Hematopoietic multipotent progenitor cell treated with erythropoietin and hydrocortisone succinate and interleukin-3 and kit ligand, for 15 days (in vitro differentiated cells): Measurements from ENCODE around the gene PTPRM.

Experiments
- DNase-seq: peaks from one replicate; pipeline ENCODE4 v3.0.0-alpha.2; 2015; ENCODE audit warnings: low spot score

The PTPRM gene

GRCh38 chr18:8004792-8005191 lies 437.7 kb downstream of the PTPRM start:
- DNase-seq, result no peak

DNA sequence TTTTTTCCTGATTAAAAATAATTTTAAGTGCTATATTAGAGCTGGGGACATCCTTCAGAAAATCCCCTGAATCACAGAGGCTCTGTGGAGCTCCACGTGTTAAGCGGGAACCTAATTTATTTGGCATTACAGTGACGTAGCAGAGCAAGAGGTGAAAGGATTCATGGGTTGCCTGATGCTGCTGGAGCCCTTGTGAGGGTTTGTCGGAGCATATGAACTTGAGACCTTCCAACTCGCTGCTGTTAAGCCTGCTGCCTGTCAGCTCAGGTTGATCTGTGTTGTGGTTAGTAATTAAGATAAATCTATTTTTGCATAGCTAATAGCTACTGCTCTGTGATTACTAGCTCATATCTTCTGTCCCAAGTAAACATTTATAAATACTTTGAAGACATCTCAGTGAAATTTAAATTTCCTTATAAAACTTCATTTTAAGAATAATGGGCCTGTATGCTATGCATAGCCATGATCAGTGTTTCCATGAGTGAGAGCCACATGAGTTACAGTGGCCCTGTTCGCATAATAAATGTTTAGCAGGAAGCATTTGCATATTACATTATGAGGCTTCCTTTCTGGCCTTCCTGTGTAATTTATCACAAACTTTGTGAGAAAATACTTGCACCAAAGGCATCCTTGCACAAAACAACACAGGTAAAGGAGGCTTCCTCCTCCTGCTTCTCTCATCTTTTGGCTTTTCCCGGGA lies 438.9 kb downstream of the PTPRM start:
- DNase-seq, result no peak

DNA sequence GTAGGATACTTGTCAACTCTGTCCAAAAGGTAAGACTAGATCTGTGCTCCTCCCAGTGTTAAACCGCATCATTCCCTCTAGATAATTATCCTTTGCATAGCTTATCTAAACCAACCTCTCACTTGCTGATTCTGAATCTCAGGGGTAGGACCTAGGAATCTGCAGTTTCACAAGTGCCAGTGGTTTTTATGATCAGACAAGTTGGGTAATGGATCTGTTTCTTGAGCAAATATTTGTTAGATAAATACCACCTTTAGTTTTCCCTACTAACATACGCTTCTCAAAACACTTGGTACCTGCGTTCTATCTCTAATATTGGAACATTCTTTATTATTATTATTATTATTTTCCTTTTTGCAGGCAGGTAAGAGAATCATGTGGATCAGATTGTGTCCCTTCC lies 439.9 kb downstream of the PTPRM start:
- DNase-seq, result no peak

DNA sequence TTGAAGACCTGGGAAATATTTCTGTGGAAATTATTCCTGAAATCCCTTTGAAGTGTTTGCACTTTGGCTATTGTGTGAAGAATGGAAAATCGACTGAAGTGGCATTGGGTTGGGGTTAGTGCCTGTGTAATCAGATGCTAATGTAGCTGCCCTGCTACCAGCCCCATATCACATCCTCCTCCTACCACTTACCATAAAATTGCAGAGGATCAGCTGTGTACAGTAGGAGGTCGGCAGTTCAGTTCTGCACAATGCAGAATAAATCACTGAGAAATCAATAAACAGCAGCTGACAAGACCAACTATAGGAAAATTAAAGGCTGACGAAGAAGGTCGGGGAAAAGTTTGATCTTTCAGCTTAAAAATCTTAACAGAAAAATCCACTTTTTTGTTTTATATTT lies 440.9 kb downstream of the PTPRM start:
- no peak for DNase-seq

GRCh38 chr18:8011361-8011760 lies 444.2 kb downstream of the PTPRM start:
- no peak for DNase-seq

GRCh38 chr18:8011906-8012305 lies 444.8 kb downstream of the PTPRM start:
- DNase-seq, result no peak

- DNase-seq, result no peak
These were observed 451.7 kb downstream of the PTPRM start for GRCh38 chr18:8018701-8019331.

GRCh38 chr18:8019600-8019999 lies 452.5 kb downstream of the PTPRM start:
- DNase-seq, result no peak

DNA sequence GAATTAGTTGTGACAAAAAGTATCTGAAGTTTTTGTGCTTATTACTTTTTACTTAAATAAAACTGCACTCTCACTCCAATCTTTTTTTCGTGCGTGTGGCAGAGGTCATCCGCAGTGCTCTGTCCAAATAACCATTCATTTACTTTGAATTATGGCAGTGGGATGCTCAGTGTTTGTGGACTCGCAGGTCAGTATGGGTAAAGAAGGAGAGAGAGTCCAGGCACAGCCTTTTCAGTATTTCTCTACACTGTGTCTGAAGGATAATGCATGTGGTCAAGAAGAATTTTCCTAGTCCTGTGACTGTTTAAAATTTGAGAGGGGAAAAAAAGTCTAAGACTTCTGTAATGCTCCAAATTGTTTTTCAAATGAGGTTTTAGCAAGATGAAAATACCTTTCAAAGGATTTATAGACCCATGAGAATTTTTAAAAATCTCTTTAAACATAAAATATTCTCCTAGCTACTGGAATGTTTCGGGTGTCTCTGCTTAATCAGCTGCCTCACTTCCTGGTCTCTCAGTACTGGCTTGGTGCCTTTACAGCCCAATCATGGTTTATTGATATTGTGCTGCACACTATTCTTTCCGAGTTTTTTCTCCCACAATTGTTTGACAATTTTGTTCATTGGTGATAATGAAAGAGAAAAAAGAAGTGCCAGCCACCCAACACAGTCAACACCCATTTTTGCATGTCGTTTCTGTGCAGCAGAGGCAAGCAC lies 453.2 kb downstream of the PTPRM start:
- no peak for DNase-seq

DNA sequence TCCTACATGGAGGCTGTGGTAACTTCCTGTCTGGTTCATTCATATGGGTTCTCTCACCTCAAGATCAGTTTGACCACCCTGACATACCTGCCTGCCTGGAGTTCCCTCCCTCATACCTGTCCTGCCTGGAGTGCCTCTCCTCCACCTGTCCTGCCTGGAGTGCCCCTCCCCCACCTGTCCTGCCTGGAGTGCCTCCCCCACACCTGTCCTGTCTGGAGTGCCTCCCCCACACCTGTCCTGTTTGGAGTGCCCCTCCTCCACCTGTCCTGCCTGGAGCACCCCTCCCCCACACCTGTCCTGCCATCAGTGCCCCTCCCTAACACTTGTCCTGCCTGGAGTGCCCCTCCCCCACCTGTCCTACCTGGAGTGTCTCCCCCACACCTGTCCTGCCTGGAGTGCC lies 461.9 kb downstream of the PTPRM start:
- DNase-seq, result no peak

DNA sequence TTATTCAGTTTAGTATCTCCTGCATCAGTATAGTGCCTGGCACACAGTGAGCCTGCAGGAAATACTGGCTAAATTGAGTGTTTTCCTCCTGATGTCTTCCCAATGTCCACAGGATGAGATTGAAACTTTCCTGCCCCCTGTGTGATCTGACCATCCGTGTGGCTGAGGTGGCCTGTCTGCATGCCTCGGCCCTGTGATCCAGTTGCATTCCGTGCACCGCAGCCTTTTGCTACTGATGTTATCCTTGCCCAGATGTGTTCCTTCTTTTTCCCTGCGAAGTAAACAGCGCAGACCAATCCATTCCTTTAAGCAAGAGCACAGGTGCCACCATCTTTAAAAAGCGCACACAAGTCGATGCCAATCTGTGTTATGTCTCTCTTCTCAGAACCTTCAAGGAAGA lies 462.6 kb downstream of the PTPRM start:
- no peak for DNase-seq

GRCh38 chr18:8030201-8030600 lies 463.1 kb downstream of the PTPRM start:
- no peak for DNase-seq

DNA sequence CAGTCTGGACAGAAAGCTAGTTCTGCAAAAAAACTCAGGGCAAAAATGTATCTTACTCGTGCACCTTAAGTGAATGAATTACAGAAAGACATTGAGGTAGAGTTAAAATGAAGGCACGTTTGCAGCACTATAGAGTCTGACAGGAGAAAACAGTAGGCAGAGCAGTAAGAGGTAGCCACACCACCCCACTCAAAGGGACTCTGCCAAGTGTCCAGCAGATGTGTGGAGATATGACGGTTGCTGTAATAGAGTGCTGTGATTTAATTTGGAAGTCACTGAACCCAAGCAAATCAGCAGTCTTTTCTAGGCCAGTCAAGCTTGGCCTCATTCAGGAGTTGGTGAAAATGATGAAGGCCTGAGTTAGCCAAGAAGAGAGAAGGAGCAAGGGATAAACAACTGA lies 464.4 kb downstream of the PTPRM start:
- DNase-seq, result no peak

DNA sequence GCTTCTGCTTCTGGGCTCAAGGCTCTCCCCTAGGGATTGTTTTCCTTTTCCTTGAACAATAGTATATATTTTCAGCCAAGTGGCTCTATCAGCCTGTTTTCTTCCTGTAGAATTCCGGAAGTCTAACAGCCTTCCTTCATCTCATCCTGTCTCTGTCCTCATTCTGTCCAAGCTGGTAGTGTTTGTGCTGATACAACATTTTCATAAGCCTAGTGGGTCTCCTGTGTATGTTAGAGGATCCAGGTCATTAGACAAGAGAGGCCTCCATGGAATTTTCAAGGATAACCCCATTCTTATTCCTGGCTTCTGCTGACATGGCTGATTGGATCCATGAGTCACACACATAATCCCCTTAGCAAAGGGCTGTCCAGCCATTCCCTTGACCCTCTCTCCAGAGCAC lies 467.6 kb downstream of the PTPRM start:
- no peak for DNase-seq

DNA sequence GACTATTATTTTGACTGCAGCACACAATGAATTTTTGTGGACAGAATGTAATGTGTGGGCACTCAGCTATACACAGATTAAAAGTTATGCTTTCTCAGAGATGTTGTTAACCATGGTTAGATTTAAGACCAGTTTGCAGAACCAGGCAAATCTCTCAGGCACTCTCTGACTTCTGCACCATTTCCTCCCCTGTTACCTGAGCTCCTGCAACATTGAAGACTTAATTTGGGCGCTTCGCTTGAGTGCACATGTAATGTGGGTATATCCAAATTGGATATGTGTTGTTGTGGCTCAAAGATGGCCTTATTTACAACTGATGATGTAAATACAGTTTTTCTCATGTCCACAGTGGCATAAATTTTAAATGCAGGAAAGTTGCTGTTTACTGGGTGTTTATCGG lies 469.4 kb downstream of the PTPRM start:
- DNase-seq, result no peak

- no peak for DNase-seq
These were observed 470.2 kb downstream of the PTPRM start for GRCh38 chr18:8037296-8037695.

DNA sequence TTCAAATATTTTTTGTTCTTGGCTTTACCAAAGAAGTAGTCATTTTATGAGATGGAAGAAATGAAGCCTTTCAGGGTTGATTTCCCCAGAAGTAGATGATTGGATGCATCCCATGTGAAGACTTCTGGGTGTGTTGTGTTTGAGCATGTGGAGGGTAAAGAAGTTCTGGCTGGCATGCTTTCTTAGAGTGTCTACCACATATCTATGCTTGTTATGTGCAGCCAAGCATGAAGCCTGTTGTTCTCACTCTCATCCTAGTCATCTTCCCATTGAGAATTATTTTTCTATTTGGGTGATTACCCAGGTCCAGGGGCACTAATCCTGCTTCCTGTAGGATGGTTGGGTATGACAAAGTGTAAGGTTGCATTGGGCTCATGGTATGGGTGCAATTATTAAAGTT lies 472.9 kb downstream of the PTPRM start:
- DNase-seq, result no peak

DNA sequence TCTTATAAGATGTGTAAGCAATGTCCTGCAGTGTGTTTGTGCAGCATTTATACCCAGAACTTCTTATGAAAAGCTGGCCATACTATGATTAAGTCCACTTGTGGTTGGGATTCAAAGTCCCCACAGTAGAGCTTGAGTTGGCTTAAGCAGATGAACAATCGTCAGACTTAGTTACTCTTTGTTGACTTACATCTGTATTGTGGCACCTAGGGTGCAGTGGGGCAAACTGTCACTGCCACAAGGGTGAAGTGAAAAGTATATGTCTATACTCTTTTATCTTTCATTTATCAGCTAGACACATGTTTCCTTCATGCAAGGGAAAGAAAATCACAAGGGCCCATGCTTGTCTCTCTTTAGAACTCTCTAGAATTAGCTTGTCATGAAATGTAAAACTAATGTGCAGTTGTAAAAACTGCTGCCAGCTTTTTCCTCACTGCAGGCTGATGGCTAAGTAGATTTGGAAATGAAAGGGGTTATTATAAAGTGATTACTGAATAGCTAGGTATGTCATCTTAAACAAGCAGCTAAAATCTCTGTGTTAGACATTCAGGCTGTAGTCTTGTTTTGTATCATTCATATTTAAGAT lies 474.5 kb downstream of the PTPRM start:
- no peak for DNase-seq

- no peak for DNase-seq
These were observed 476.9 kb downstream of the PTPRM start for GRCh38 chr18:8044004-8044403.

DNA sequence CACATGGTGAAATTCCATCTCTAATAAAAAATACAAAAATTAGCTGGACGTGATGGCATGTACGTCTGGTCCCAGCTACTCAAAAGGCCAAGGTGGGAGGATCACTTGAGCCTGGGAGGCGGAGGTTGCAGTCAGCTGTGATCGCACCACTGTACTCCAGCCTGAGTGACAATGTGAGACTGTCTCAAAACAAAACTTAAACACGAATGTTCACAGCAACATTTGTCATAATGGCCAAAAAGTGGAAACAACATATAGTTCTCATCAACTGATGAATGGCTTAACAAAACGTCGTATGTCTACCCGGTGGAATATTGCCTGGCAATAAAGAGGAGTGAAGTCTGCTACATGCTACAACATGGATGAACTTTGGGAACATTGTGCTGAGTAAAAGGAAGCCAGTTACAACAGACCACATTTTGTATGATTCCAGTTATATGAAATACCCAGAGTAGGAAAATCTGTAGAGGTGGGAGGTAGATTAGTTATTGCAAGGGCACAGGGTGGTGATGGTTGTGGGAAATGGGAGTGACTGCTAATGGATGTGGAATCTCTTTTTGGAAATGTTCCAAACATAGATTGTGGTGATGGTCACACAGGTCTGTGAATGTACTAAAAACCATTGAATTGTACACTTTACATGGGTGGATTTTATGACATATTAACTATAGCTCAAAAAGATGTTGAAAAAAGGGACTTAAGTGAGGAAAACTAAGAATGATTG lies 478.2 kb downstream of the PTPRM start:
- DNase-seq, result no peak

DNA sequence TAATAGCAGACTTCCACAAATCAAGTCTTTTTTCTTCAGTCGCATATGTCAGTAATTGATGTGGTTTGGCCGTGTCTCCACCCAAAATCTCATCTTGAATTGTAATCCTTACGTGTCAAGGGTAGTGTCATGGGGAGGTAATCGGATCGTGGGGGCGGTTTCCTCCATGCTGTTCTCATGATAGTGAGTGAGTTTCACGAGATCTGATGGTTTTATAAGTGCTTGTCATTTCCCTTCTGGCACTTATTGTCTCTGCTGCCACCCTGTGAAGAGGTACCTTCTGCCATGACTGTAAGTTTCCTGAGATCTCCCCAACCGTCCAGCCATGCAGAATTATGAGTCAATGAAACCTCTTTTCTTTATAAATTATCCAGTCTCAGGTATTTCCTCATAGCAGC lies 478.8 kb downstream of the PTPRM start:
- DNase-seq, result no peak

- no peak for DNase-seq
These were observed 479.3 kb downstream of the PTPRM start for GRCh38 chr18:8046441-8046840.
